GM04503 (cell line): Measurements from ENCODE around the gene TANGO6.
"Not testable (repeated sequence)": the region's sequence is repeated elsewhere in the genome, so short reads cannot be mapped to it uniquely, and the experiment has no call there.

Experiments
- DNase-seq: peaks from one replicate; pipeline ENCODE4 v3.0.0-alpha.2; 2012; ENCODE audit warnings: low read depth

Gene TANGO6

DNA sequence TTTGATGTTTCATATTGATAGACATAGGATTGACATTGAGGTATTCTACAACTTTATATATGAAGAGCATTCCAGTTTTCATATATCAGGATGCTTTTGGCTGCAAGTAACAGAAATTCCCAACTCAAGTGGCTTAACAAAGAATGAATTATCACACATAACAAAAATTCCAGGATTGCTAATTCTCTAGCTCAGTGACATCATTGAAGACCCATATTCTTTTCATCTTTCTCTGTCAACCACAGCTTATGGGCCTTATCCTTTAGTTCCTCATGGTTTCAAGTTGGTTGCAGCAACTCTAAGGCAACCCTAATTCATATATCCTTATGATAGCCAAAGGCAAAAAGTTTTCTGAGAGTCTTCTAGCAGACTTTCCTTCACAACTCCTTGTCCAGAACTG is 170.7 kb downstream of the TANGO6 start:
- no peak for DNase-seq

DNA sequence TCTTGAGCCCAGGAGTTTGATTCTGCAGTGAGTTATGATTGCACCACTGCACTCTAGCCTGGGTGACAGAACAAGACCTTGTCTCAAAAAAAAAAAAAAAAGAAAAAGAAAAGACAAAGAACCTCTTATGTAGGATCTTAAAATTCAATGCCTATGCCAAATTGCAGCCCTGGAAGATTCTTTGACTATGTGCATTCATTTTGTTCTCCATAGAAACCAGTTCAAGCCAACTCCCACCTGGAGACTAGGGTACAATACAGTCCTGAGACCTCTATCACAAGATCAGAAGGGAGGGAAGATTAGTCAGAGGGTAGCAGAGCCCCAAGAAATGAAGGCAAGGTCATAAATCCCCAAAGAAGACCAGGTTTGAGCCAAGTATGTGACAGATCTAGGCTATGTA is 171.5 kb downstream of the TANGO6 start:
- no peak for DNase-seq

DNA sequence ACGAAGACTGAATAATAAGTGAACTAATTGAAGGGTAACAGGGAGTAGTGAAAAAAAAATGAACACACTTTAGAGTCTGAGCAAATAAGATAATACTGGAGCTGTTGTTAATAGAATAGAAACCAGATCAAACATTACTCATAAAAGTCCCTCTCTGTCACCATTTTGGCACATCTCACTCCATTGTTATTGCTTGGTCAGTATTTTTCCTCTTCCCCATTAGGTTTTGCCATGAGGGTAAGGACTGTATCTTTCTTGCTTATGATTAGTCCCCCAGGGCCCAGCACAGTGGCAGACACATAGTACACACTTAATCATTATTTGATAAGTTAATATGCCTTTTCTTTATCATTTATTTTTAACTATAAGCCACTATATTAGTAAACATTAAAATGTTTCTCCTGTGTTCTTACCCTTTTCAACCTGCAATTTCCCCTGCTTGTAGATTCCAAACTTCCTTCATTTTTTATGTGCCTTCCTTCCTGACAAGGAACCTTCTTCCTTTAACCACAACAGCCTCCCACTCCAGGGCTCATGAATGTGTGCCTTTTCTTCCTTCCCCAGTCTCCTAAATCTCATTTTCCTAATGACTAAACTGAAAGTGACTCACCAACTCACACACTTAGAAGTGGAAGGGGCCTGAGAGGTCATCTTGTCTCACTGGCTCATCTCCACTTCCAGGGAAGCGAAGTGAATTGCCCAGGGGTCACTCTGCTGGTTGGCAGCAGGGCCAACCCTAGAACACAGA is 173.9 kb downstream of the TANGO6 start:
- DNase-seq = no peak

DNA sequence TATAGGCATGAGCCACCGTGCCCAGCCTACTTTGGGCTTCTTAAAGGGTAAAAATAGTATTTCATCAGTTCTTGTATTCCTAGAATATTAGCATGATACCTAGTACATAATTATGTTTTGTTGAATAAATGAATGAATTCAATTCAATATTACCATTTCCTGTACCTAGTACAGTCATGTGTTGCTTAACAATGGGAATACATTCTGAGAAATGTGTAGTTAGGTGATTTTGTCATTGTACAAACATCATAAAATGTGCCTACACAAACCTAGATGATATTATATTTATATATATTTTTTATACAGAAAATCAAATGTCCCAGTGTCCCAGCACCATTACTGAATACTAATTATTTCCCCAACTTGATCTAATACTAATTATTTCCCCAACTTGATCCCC is 176.5 kb downstream of the TANGO6 start:
- DNase-seq = no peak

DNA sequence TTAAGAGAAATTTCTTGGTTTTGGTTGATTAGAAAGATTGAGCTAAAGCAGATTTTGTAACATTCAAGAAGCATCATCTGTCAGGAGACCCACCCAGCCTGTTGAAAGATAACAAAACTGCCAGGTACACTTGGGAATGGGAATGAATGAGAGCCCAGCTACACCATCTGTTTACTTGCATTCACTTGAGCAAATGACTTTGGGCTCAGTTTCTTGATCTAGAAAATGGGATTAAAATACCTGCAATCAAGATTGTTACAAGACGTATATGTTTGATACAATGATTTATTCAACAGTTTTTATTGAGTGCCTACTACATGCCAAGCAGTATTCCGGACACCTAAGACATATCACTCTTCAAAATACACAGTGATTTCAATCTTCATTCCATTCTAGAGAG is 185.8 kb downstream of the TANGO6 start:
- no peak for DNase-seq

DNA sequence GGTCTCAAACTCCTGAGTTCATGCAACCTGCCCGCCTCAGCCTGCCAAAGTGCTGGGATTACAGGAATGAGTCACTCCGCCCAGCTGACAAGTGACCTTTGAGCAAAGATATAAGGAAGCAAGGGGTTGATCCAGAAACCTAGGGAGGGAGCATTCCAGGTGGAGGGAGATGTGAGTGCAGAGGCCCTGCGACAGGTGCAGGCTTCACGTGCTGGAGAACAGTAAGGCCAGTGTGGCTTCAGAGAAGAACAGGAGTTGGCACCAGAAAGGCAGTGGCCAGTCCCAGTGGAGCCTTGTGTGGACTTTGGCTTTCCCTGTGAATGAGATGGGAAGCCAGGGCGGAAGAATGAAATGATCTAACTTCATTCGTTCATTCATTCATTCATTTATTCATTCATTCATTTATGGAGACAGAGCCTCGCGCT is 188.6 kb downstream of the TANGO6 start:
- DNase-seq = no peak

DNA sequence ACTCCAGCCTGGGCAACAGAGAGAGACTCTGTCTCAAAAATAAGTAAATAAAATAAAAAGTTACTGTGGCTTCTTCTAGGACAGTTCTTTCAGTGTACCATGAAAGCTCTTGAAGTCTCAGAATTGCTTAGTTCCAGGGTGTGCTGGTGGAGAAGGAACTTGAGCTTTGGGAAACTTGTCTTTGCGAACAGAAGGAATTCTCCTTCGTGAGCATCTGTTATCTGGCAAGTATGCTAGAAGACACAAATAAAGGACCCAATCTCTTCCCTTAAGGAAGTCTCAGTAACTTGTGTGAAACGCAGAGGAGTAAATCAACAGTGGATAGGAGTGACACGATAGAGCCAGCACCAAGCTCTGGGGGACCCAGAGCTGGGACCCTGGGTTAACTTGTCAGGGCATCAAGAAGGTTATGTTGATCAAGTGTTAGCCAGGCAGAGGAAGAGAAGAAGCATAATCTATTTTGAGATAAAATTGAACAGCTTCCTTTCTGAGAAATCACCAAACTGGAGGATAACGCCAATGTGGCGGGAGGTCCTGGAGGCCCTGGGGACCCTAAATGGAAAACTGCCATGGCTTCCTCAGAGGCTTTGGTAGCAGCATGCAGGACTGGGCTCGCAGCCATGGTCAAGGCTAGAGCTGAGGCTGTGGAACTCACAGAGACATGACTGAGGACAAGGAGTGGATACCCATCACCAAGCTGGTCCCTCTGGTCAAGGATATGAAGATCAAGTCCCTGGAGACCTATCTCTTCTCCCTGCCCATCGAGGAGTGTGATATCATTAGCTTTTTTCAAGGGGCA is 190.0 kb downstream of the TANGO6 start:
- DNase-seq = no peak

DNA sequence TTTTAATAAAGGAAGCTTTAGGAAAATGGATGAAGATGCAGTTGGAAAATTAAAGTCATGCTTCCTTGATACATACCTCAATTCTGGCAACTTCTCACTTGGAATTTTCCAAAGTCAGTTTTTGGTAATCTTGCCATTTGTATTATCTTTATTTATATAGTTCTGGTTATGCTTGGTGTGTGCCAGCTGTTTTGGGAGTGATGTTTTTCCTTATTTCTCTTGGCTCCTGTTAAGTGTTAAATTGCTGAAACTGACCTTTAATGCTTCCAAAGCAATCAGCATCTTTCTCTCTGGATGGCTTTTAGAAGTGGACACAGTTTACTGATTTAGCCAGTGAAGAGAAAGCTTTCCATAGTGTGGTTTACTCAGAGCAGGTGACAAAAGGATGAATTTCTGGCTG is 192.0 kb downstream of the TANGO6 start:
- no peak for DNase-seq

DNA sequence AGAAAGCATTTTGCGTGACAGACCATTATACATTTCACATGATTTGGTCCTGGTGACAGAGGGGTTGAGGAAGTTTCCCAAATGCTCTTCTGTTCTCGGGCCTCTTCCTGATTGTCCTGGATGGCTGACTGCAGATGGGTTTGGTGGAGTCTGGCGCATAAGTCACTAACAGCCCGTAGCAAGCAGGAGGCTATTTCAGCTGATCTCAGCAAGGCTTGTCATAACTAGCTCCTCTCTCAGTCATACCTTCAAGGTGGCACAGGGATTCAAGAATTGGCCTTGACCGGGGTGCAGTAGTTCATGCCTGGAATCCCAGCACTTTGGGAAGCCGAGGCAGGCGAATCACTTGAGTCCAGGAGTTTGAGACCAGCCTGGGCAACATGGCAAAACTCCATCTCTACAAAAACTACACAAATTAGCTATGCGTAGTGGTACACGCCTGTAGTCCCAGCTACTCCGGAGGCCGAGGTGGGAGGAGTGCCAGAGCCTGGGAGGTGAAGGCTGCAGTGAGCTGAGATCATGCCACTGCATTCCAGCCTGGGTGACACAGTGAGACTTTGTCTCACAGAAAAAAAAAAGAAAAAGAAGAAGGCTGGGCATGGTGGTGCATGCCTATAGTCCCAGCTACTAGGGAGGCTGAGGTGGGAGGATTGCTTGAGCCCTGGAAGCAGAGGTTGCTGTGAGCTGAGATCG is 193.2 kb downstream of the TANGO6 start:
- no peak for DNase-seq

DNA sequence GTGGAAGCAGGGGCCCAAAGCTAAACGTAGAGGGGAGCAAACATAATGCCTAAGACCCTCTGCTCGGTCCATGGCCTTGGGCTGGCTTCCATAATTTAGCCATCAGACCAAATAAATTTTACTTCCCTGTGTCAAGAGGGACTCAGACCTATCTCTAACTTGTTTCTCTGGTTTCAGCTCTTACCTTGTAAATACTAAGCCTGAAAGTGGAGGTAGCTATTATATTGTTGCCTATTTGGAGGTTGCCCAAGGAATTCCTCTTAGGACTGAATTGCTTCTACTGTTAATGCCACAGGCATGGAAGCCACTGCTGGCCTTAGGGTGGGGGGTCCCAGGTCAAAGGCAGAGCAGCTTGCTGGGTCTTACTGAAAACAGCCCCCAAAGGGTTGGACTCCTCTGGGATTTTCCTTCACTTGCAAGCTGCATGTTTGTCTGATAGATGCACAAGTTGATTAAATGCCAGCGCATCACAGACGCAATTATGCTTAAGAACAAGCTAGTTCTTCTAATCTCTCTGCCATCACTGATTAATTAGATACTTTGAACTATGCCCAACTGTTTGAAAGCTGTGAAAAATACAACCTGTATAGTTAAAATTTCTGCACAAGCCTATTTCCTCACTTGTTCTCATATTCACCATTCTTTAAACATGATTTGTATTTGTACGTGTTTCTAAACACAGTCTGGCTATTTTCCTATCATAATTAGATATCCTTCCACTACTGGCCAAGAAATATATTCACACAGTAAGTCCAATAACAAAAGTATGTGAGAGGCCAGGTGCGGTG is 194.2 kb downstream of the TANGO6 start:
- DNase-seq = no peak

DNA sequence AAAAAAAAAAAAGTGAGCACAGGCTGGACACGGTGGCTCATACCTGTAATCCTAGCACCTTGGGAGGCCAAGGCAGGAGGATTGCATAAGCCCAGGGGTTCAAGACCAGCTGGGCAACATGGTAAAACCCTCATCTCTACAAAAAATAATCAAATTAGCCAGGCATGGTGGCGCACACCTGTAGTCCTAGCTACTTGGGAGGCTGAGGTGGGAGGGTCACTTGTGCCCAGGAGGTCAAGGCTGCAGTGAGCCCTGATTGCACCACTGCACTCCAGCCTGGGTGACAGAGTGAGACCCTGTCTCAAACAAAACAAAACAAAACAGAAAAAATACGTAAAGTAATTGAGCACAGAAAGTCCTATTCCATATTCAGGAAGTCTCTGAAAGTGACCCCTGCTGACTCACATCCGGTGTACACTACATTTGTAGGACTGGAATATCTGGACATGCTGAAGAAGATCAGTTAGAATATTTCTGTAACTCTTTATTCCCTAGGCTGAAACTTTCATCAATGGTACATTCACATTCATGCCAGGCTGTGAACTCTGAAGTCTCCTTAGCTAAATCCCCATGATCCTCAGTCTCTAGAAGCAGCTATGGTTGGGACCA is 196.1 kb downstream of the TANGO6 start:
- DNase-seq = no peak

DNA sequence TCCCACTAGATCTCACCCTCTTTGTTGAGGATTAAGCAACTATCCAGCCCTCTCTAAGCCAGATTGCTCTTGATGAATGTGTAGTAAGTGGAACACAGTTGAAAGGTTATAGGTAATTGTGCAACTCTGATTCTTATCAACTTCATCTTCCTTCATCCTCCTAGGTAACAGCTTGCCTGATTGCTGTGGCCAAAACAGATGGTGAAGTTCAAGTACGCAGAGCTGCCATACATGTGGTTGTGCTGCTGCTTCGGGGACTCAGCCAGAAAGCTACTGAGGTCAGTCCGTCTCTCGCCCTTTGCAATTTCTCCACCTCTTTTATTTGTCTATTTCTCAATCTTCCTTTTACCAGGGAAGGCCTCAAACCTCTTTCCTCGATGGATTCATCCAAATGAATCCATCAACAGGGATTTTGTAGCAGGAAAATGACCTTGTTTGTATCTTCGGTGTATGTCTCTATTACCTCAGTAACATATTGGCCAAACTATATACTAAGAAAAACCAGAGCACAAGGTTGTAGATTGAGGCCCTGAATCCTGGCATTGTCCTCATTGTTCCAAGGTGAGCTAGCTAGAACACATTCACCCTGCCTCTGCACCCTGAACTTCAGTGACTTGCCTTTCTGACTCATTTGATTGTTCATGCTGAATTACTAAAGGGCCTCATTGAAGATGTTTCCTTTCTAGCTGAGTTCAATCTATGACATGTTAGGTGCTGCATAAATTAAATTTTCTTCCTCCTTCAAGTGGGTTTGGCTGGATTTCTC is 197.0 kb downstream of the TANGO6 start:
- no peak for DNase-seq

DNA sequence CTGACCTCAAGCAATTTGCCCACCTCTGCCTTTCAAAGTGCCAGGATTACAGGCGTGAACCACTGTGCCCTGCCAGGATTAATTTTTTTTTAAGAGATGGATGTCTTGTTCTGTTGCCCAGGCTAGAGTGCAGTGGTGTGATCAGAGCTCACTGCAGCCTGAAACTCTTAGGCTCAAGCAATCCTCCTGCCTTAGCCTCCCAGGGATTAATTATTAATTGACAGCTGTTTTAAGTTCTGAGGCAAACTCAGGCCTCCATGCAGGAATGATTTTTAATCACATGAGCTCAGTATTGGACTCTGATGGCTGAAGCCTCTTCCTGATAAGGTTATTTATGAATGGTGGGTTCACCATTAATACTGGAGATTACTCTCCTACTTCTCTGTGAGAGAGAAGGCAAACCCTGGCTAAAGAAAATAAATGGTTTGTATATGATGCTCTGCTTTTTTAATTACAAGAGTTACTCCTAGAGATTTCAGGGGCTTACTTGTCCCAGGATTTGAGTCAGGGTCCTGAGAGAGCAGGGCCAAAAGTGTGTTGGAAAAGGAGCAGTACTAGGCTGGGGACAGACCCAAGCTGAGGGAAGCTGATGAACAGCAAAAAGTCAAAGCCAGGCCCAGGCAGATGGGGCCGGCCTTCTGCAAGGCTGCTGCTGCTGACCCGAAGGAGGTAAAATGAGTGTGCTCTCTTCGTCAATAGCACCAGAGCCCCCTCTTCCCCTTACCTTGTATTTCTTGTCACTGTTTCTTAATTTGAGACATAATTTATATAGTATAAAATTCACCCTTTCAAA is 205.2 kb downstream of the TANGO6 start:
- DNase-seq = no peak

DNA sequence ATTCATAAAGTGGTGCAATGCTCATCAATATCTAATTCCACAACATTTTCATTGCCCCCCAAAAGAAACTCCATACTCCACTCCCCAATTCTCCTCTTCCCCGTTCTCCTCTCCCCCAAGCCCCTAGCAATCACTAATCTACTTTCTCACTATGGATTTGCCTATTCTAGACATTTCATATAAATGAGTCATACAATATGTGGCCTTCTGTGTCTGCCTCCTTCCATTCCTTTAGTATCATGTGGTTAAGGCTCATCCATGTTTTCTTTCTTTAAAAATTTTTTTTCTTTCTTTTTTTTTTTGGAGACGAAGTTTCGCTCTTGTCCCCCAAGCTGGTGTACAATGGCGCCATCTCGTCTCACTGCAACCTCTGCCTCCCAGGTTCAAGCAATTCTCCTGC is 205.8 kb downstream of the TANGO6 start:
- no peak for DNase-seq

DNA sequence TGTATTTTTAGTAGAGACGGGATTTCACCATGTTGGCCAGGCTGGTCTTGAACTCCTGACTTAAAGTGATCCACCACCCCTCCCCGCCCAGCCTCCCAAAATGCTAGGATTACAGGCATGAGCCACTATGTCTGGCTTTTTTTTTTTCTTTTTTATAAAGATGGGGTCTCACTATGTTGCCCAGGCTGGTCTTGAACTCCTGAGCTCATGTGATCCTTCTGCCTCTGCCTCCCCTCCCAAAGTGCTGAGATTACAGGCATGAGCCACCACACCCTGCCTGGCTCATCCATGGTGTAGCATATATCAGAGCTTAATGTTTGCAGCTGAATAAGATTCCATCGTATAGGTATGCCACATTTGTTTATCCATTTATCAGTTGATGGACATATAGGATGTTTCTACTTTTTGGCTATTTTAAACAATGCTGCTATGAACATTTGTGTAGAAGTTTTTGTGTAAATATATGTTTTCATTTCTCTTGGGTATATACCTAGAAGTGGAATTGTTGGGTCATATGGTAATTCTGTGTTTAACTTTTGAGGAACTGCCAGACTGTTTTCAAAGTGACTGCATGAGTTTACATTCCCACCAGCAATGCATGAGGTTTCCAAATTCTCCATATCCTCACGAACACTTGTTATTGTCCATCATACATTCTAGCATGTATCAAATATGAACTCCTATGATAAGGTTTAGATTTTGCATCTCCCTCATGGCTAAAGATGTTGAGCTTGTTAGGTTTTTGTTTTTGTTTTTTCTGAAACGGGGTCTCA is 206.5 kb downstream of the TANGO6 start:
- DNase-seq = no peak

DNA sequence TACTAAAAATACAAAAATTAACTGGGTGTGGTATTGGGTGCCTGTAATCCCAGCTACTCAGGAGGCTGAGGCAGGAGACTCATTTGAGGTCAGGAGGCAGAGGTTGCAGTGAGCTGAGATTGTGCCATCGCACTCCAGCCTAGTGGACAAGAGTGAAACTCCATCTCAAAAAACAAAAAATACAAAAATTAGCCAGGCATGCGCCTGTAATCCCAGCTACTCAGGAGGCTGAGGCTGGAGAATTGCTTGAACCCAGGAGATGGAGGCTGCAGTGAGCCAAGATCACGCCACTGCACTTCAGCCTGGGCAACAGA is 208.1 kb downstream of the TANGO6 start:
- DNase-seq = not testable (repeated sequence)

DNA sequence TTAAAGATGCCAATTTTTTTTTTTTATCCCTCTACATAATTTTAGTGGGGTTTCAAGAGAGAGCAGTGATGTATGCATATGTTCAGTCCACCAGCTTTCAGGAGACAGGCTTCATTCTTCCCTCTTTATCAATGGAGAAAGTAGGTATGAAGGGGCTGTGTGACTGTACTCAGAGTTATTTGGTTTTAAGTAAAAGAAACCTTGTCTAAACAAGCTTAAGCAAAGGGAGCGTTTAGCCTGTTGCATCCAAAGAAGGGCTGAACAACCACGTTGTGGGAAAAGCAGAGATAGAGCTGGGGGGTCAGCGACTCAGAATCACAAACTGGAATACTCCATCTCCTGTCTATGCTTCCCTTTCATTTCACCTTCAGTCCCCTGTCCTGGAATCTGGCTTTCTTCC is 211.7 kb downstream of the TANGO6 start:
- DNase-seq = no peak

DNA sequence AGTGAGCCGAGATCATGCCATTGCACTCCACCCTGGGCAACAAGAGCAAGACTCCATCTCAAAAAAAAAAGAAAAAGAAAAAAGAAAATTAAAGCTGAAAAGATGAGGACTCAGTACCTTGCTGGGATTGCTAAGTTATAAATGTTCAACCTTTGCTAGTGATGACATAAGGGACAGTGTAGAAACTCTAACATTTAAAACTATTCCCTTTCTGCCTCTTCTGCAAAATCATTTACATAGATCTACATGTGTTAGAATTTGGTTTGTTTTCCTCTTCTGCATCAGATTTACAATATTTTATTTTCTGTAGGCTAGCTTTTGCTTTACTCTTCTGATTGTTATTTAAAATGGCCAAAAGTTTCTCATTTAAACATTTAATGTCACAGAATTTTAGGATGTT is 212.6 kb downstream of the TANGO6 start:
- DNase-seq = no peak

DNA sequence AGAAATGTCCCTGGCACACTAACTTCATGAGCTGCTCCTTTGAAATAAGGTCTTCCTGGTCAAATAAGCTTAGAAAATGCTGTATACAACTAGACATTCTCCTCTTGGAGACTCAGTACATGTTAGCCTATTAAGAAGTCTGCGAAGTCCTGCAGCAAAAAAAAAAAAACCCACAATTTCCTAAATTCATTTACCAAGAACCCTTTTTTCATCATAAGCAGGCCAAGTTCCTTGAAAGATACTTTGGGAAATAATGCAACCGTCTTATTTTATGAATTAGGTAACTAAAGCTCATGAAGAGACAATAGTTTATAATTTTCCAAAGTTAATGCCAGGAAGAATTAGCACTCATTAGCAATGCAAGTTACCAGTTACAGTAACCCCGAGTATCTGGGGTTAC is 213.1 kb downstream of the TANGO6 start:
- no peak for DNase-seq
